Skin of body (tissue), 3 donors: ENCODE measurements around the gene NOC4L. TPM values are rescaled to one million over a fixed set of nuclear protein-coding genes. Genes with fewer than 3 reads are reported as not detected.

Experiments
- DNase-seq: peaks from one replicate; lab custom pipeline; 2025; lab: John Stamatoyannopoulos, UW
- small RNA-seq: library from RNA; depleted of rRNA; stranded (forward); fragments of <200 nt; gene quantifications from one replicate; pipeline ENCODE3, GENCODE V24; 2014; ENCODE audit warnings: low replicate concordance
- total RNA-seq: library from RNA; depleted of rRNA; stranded (reverse); fragments of >200 nt; gene quantifications from one replicate; pipeline ENCODE4 v1.2.3, GENCODE V29; 2014

The NOC4L gene
- total RNA-seq, 1 donor from 2014 or later, result 5.4 TPM

DNA sequence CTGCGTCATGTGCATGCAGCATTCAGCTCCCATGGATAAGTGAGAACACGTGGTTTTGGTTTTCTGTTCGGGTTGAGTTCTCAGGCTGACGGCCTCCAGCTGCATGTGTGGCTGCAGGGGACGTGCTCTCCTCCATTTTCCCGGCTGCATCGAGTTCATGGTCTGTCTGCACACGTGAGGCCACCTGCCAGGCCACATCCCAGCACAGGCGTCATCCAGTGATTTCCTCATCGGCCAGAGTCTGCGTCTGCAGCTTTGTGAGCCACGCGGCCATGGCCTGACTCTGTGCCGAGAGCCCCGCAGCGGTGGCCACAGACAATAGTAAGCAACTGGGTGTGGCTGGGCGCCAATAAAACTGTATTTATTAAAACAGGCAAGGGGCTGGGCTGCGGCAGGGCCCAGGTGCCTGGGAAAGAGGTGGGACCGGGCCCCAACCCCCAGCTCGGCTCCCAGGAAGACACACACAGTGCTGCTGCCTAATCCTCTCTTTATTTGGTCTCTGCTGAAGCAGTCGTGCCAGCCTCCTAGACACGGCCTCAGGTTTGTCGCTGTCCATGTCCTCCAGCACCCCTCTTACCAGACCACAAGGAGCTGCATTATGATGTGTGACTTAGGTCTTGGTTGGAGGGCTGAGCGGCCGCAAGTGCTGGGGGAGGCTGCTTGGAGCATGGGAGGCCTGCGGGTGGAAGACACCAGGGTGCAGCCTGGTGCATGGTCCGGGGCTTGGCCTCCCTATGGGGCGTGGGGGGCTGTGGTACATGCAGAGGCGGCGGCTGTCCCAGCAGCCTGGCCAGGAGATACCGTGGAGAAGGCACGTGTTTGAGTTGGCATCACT, 52.0 kb downstream of the NOC4L start:
- peak; percentile 9 for DNase-seq

DNA sequence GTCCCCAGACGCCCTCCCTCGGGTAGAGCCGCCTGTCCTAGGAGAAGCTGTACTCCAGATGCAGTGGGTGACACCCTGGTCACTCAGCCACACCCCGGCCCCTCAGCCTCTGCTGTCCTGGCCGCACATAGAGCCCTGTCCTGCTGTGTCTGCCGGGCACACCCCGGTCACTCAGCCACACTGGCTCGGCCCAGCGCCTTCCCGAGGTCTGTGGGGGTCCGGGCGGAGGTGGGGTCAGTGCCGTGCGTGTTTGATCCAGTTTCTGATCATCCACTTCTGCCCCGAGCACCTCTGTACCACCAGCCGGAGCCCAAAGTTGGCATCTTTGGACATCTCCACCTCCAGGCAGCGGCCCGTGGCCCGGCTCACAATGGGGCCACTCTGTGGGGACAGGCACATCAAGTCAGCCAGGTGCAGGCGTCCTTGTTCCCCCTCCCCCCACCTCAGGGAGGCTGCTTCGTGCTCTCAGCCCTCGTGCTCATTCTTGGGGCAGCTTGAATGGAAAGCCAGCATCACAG, 52.7 kb downstream of the NOC4L start:
- DNase-seq, result no peak

DNA sequence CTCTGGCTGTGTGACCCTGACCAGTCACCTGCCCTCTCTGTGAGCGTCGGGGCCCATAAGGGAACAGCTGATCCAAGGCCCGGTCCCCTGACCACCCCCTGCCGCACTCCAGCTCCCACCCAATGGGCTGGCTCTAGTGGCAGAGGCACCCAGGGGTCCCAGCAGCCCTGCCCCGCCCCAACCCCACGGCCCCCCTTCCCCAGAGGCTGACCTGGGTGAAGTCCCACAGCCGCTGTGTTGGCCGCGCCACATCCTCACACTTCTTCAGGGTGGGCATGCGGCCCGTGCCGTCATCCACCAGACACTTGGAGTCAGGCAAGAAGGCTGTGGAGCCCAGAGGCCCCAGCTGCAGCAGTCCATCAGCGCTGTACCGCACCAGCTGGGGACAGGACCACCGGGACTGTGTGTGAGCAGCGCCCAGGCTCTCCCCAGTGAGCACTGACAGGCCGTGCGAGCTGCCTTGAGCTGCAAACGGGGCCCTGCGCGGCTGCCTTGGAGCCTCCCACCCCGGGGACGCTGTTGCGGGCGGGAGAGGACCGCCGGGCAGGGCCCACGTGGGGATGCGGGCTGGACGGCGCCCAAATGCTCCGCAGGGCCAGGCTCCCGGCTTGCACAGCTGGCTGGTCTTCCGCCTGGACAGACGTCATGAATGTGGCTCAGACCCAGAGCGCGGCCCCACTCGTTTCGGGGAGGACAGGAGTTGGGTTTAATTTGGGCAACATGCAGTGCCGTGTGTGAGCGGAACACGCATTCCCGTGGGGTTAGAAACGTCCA, 53.5 kb downstream of the NOC4L start:
- DNase-seq, result no peak

DNA sequence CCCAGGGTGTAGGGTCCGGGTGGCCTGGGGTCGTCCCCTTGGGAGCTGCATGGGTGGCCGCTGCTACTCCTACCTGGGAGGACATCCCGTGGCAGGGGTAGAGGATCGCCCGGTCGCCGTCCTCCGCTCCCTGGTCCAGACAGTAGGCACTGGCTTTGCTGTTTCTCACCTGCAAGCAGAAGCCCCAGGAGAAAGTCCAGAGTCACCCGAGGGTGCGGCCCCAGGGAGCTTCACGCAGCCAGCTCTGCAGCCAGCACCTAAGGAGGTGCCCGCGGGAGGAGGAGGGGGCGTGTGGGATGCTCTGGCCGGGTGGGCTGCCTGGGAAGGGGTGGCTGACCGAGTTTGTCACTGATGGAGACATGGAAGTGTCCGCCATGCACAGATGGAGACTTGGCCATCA, 54.8 kb downstream of the NOC4L start:
- no peak for DNase-seq

DNA sequence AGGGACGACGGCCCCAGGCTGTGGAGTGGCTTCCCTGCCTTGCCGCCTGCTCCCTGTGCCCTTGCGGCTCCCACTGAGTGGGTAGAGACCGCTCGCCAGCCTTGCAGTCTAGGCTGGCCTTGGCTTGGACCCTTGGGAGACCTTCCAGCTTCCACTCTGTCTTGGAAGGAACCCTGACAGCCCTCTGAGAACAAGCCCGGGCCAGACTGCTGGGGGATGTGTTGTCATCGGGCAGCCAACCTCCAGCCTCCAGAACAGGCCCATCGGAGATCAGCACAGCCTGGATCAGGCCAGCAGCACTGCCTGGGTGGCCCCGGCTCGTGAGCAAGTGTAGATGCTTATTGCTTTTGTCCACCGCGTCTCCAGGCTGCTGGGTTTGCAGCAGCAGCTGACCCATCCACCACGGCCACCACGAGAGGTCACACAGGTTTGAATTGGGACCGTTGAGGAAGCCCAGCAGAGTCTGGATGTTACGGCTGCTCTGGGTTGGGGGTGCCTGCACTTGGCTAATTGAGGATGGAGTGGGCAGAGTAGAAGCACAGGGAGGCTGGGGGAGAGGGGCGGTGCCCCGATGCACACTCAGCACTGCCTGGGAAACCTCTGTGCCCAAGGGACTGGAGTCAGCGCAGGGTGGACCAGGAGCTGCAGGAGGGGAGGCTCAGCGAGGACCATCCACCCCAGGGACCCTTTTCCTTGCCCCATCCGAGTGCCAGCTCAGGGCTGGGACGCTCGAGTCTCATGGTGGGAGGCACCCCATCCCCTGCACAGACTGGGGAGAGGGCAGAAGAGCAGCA, 55.5 kb downstream of the NOC4L start:
- no peak for DNase-seq

DNA sequence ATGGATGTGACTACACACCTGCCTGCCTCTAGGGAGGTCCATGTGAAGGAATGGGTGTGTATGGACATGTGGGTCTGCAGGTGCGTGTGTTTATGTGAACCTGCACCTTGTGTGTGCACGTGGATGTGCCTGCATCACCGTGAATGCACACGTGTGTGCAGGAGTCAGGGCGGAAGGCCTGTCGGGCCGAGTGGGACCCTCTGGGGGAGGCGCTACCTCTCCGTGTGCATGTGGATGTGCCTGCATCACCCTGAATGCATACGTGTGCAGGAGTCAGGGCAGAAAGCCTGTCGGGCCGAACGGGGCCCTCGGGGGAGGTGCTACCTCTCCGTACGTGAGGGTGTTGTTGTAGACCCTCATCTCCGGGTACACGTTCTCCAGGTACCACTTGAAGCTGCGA, 56.5 kb downstream of the NOC4L start:
- no peak for DNase-seq

DNA sequence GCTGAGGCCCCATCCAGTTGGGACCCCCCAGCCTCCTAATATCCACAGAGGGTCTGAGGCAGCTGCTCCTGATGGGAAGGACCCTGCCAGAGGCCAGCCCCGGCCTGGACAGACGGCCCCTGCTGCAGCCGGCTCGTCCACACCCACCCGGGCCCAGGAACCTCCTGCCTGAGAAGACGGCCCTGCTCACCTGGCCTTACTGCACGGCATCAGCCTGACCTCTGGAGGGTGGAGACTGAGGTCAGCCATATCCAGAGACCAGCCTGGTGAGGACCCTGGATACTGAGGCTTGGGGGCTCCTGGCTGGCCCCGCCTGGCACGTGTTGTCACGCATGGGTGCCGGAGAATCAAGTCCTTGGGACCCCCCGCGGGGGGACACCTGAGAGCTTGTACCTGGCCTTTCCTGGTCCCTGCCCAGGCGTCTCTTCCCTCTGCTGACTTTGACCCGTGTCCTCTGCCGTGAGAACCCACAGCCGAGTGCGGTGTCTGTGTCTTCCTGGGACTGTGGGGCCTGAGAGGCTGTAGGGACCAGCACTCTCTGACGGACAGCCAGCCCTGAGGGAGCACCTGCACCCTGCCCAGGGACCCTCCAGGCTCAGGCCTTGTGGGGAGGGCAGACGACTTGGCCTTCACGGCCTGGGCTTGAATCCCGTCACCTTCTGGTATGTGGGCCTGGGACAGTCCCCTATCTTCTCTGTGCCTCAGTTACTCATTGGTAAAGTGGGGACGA, 57.3 kb downstream of the NOC4L start:
- no peak for DNase-seq

Small RNA genes within 50 kb of the gene (small RNA-seq; reads per million reads assigned to genes)
- gene AC138466.3, result not detected

Other genes starting within 250 kb of the NOC4L start
- 12.3 TPM for gene ULK1, start 249.8 kb upstream of the NOC4L start, total RNA-seq
- 8.5 TPM for gene PUS1, start 215.2 kb upstream of the NOC4L start, total RNA-seq
- gene EP400, start 194.5 kb upstream of the NOC4L start, total RNA-seq, result 20.8 TPM
- 9.9 TPM for gene DDX51, start 138 bp upstream of the NOC4L start, total RNA-seq
- gene GALNT9, start 185.1 kb downstream of the NOC4L start, total RNA-seq, result 0.20 TPM